HG03521 (cell line): Measurements from ENCODE around the gene CHD9.

Experiments used
- ATAC-seq: cut with Tn5 transposase; IDR thresholded peaks from one replicate; pipeline ENCODE4 v1.9.1; 2021; ENCODE audit warnings: mild to moderate bottlenecking, moderate library complexity; ENCODE audit not compliant: unreplicated experiment

CHD9 gene

DNA sequence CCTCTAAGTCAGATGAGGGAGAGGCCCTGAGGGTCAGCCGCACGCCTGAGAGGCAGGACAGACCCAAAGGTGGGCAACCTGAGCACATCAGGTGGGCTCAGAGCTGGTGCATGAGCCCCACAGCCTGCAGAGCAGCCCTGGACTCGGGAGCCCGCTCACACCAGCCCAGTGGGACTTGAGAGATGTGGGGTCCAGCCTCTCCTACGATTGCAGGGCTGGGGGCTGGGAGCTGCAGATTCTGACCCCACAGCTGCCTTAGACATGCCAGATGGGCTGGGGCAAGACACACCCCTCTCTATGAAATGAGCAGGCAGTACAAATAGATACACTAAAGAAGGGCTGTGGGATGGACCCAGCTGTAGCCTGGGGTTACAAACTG lies 302.4 kb downstream of the CHD9 start:
- ATAC-seq = no peak

DNA sequence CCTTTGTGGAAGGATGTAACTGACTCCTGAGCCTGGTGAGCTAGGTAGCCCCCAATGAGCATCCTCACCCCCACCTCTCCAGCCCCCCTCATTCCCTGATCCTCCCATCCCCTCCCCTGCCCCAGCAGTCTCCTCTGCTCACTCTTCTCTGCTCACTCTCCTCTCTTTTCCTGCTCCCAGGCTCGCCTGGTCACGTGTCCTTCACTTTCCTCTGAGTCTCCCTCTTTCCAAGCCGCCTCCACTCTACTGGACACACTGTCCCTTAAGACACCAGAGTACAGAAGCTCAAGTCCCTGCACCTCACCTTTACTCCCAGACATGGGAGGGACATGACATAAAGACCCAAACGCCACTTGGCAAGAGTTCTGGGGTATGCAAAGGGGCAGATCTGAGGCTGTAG lies 303.2 kb downstream of the CHD9 start:
- no peak for ATAC-seq

DNA sequence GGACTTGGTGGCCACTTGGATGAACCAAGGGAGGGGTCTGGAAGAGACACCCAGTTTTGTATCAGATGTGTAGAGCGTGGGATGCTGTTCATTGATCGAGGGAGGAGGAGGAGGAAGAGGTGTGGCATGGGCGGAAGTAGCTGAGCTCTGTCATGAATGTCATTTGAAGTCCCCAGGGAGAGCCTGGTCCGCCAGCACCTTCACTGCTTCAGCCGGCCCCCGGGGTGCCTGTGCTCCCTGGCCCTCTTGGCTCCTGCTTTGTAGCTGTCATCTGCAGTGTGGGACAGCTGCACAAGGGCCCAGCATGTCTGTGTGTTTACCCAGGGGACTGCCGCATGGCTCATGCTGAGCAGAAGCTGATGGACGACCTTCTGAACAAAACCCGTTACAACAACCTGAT lies 304.1 kb downstream of the CHD9 start:
- ATAC-seq = no peak

- no peak for ATAC-seq
Measured at GRCh38 chr16:53369921-53370320, 315.1 kb downstream of the CHD9 start.

DNA sequence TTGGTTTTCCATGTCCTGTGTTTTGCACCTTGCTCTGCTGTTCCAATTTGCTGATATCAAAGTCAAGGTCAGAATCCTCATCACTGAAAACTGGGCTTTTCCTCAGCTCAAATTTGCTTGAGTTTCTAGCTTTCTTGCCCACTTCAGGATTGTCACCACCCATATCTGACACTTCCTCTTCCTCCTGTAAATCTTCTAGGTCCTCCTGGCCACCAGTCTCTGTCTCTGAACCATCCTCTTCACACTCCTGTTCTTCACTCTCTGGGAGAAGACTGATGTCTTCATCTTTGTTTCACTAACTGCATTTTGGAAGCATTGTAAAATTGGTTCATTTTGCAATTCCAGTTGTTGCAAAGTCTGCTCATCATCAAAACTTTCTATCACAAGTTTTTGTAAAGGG lies 316.0 kb downstream of the CHD9 start:
- ATAC-seq = no peak

DNA sequence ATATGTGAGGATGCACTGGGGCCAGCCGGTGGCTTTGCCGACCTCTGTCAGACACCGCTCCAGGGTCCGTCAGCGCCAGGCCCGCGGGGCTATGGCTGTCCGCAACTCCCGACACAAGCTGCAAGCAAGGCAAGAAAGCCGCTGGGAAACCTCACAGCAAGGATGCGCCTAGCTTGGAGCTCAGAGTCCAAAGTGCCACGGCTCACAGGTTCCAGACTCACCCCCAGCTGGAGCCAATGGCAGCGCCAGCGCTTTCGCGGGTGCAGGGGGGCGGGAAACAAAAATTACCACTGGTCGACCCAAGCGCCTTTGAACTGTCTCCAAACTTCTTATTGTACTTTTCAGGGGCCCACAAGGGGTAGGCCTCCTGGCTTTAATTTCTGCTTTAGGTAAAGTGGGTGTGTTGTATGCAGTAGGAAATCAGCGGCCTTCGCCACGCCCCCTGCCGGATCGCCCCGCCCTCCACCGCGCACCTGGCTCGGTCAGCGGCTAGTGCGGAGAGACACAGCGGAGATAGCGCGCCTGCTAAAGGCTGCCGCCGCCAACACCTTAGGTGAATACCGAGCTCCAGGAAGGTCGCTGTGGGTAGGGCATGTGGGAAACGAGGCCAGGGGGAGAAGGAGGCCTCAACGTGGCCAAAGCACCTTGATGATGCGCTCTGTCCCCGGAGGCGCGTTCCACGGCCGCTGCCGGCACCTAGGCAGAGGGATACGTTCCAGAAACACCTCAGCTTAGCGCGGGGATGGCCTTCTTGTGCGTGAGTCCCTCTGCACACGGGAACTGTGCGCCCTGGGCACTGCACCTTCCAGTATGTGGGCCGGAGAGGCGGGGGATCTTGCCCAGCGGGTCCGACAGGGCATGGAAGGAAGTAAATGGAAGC lies 318.4 kb downstream of the CHD9 start:
- ATAC-seq = no peak

GRCh38 chr16:53374800-53375199 lies 320.0 kb downstream of the CHD9 start:
- no peak for ATAC-seq

GRCh38 chr16:53378138-53378537 lies 323.3 kb downstream of the CHD9 start:
- ATAC-seq = no peak
